ENCODE data around the gene DNASE1L2.
"Not testable (repeated sequence)": the region's sequence is repeated elsewhere in the genome, so short reads cannot be mapped to it uniquely, and the experiment has no call there.

DNA sequence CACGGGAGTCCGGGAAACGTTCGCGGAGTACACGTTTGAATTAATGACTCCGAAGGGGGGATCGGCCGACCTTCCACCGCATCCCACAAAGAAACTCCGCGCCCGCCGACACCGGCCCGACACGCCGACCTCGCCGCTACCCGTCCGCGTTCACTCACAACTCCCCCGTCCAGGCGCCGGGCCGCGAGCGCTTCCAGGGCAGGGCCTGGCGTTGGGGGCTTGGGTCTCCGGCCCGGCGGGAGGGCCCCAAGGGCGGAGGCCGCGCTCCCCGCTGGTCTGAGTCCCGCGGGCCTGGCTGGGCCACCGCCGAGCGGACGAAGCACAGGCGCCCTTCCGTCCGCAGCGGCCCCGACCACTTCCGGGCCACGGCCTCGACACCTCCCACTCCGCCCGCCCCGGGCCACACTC, 31.3 kb downstream of the DNASE1L2 start:
- TF ChIP-seq YY1 (IDR thresholded peaks at IDR 0.05; ENCODE audit: insufficient read depth, insufficient read length); ZNF274 (IDR thresholded peaks at IDR 0.05; ENCODE audit: low read depth, low read length): not testable (repeated sequence)

All from NT2/D1 (cell line).